ENCODE results near the gene KRT5.

GRCh38 chr12:52501490-52501889 is 18.7 kb downstream of the KRT5 start:
- no peak for TF ChIP-seq YY1 (IDR thresholded peaks at IDR 0.05; ENCODE audit: insufficient read depth, insufficient read length)
- no peak for TF ChIP-seq SUZ12 (IDR thresholded peaks at IDR 0.05; ENCODE audit: extremely low read depth, insufficient read depth, insufficient read length)
- no peak for TF ChIP-seq ZNF274 (IDR thresholded peaks at IDR 0.05; ENCODE audit: low read depth, low read length)
